ENCODE data around the gene C6orf89. TPM values are rescaled to one million over a fixed set of nuclear protein-coding genes. Genes with fewer than 3 reads are reported as not detected.

C6orf89 gene
- polyA plus RNA-seq, 3 donors = 39.8 to 49.7 (median 46.4) TPM

- DNase-seq = peak; percentile 77
These were observed 36.9 kb upstream of the C6orf89 start for GRCh38 chr6:36848658-36849441.

- no peak for DNase-seq
These were observed 35.7 kb upstream of the C6orf89 start for GRCh38 chr6:36850021-36850420.

GRCh38 chr6:36851149-36851614 is 34.6 kb upstream of the C6orf89 start:
- DNase-seq = peak; percentile 78

- DNase-seq = no peak
These were observed 34.1 kb upstream of the C6orf89 start for GRCh38 chr6:36851626-36852025.

GRCh38 chr6:36852481-36853147 is 33.1 kb upstream of the C6orf89 start:
- no peak for DNase-seq

GRCh38 chr6:36853325-36853724 is 32.4 kb upstream of the C6orf89 start:
- DNase-seq = no peak

- DNase-seq = no peak
These were observed 30.0 kb upstream of the C6orf89 start for GRCh38 chr6:36855750-36856149.

- DNase-seq = no peak
These were observed 29.5 kb upstream of the C6orf89 start for GRCh38 chr6:36856277-36856676.

GRCh38 chr6:36857325-36857724 is 28.4 kb upstream of the C6orf89 start:
- DNase-seq = no peak

- no peak for DNase-seq
These were observed 27.3 kb upstream of the C6orf89 start for GRCh38 chr6:36858407-36858981.

GRCh38 chr6:36860126-36860525 is 25.6 kb upstream of the C6orf89 start:
- DNase-seq = no peak

- no peak for DNase-seq
These were observed 23.4 kb upstream of the C6orf89 start for GRCh38 chr6:36862164-36862847.

GRCh38 chr6:36862848-36863382 is 22.8 kb upstream of the C6orf89 start:
- DNase-seq = no peak

- DNase-seq = no peak
These were observed 21.8 kb upstream of the C6orf89 start for GRCh38 chr6:36863670-36864540.

GRCh38 chr6:36865835-36866234 is 19.9 kb upstream of the C6orf89 start:
- DNase-seq = no peak

- no peak for DNase-seq
These were observed 18.1 kb upstream of the C6orf89 start for GRCh38 chr6:36867471-36868224.

GRCh38 chr6:36871686-36872085 is 14.1 kb upstream of the C6orf89 start:
- DNase-seq = no peak

GRCh38 chr6:36873115-36873514 is 12.6 kb upstream of the C6orf89 start:
- DNase-seq = no peak

- no peak for DNase-seq
These were observed 11.9 kb upstream of the C6orf89 start for GRCh38 chr6:36873612-36874442.

All from renal pelvis (tissue), 4 donors.